Raji (cell line): ENCODE data around the gene EBF4.

Source experiments
- POLR2A ChIP-seq: IDR thresholded peaks from 2 replicates; pipeline ENCODE4 v1.6.1; 2011; ENCODE audit warnings: low read depth, low read length, control low read depth; ENCODE audit not compliant: insufficient read depth

EBF4 gene

GRCh38 chr20:2663364-2663886 is 29.2 kb upstream of the EBF4 start:
- no peak for TF ChIP-seq POLR2A

GRCh38 chr20:2663887-2664719 is 28.5 kb upstream of the EBF4 start, which contains the start of gene IDH3B:
TSS of gene IDH3B (minus strand) at chr20:2664216. CDS start at chr20:2664188, 28 bp downstream.
- peak; percentile 95 for TF ChIP-seq POLR2A

GRCh38 chr20:2671977-2672376 is 20.6 kb upstream of the EBF4 start:
- TF ChIP-seq POLR2A: no peak

GRCh38 chr20:2672446-2672845 is 20.1 kb upstream of the EBF4 start:
- TF ChIP-seq POLR2A: no peak

GRCh38 chr20:2673453-2673852 is 19.1 kb upstream of the EBF4 start:
- no peak for TF ChIP-seq POLR2A

- TF ChIP-seq POLR2A: no peak
These were observed 12.5 kb upstream of the EBF4 start for GRCh38 chr20:2680046-2680445.

GRCh38 chr20:2687514-2687913 is 5.1 kb upstream of the EBF4 start:
- no peak for TF ChIP-seq POLR2A

- no peak for TF ChIP-seq POLR2A
These were observed 4.5 kb upstream of the EBF4 start for GRCh38 chr20:2688041-2688591.

GRCh38 chr20:2690213-2690612 is 2.4 kb upstream of the EBF4 start:
- TF ChIP-seq POLR2A: no peak

GRCh38 chr20:2690718-2691117 is 1.9 kb upstream of the EBF4 start:
- no peak for TF ChIP-seq POLR2A

GRCh38 chr20:2691127-2691526 is 1.5 kb upstream of the EBF4 start:
- no peak for TF ChIP-seq POLR2A

- TF ChIP-seq POLR2A: no peak
These were observed 931 bp upstream of the EBF4 start for GRCh38 chr20:2691663-2692035.

GRCh38 chr20:2692886-2693285 is 306 bp downstream of the EBF4 start:
- no peak for TF ChIP-seq POLR2A

- TF ChIP-seq POLR2A: no peak
These were observed 867 bp downstream of the EBF4 start for GRCh38 chr20:2693286-2694007.

GRCh38 chr20:2694008-2694471 is 1.5 kb downstream of the EBF4 start:
- no peak for TF ChIP-seq POLR2A

GRCh38 chr20:2694519-2694918 is 1.9 kb downstream of the EBF4 start:
- no peak for TF ChIP-seq POLR2A
